ENCODE results near the gene COPS3.

DNA sequence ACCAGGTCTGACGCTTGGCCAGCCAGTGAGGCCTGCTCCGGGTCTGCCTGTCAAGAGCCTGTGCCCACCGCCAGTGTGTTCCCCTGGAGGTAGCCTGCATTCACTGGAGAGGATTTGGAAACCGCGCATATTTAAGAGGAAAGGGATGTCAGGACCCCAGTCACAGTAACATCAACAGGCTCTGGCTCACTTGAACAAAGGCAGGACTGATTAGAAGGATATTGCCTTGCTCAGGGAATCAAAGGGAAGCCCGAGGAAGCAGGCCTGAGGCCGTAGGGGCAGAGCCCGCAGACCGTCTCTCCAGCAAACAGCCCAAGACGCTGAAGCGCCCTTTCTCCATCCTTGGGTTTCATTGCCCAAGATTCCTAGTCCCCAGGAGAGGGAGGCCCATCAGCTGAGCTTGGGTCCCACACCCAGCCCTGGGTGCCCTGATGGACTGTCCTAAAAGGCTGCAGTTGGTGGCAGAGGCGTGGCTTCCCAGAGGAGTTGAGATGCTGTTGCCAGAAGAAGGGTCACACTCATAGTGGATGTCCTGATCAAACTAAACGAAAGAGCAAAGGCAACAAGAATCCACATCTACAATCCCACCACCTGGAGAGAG is 45.3 kb upstream of the COPS3 start:
- no peak for TF ChIP-seq ZNF274 (IDR thresholded peaks at IDR 0.05; ENCODE audit: low read depth, low read length)
- TF ChIP-seq SUZ12 (IDR thresholded peaks at IDR 0.05; ENCODE audit: extremely low read depth, insufficient read depth, insufficient read length) = no peak
- TF ChIP-seq YY1 (IDR thresholded peaks at IDR 0.05; ENCODE audit: insufficient read depth, insufficient read length) = no peak
